GM19035 (cell line): ENCODE data around the gene PCDH9.

ENCODE experiments used
- ATAC-seq: cut with Tn5 transposase; IDR thresholded peaks from one replicate; pipeline ENCODE4 v1.9.1; 2021; ENCODE audit not compliant: unreplicated experiment

PCDH9 gene

GRCh38 chr13:66859078-66859477, 371.1 kb downstream of the PCDH9 start:
- ATAC-seq: no peak

GRCh38 chr13:66858163-66858562, 372.0 kb downstream of the PCDH9 start:
- no peak for ATAC-seq

- ATAC-seq: no peak
Observed at GRCh38 chr13:66855131-66855530, 375.0 kb downstream of the PCDH9 start.

GRCh38 chr13:66853564-66853963, 376.6 kb downstream of the PCDH9 start:
- ATAC-seq: no peak

GRCh38 chr13:66849706-66850105, 380.4 kb downstream of the PCDH9 start:
- no peak for ATAC-seq

- no peak for ATAC-seq
Observed at GRCh38 chr13:66847541-66847940, 382.6 kb downstream of the PCDH9 start.

GRCh38 chr13:66845393-66845792, 384.7 kb downstream of the PCDH9 start:
- ATAC-seq: no peak

GRCh38 chr13:66844933-66845332, 385.2 kb downstream of the PCDH9 start:
- no peak for ATAC-seq

GRCh38 chr13:66842766-66843165, 387.4 kb downstream of the PCDH9 start:
- ATAC-seq: no peak

GRCh38 chr13:66840621-66841020, 389.5 kb downstream of the PCDH9 start:
- no peak for ATAC-seq

- no peak for ATAC-seq
Observed at GRCh38 chr13:66837246-66837645, 392.9 kb downstream of the PCDH9 start.

GRCh38 chr13:66835040-66835628, 395.0 kb downstream of the PCDH9 start:
- no peak for ATAC-seq

GRCh38 chr13:66830940-66831716, 399.0 kb downstream of the PCDH9 start:
- ATAC-seq: no peak

- ATAC-seq: no peak
Observed at GRCh38 chr13:66829803-66830202, 400.3 kb downstream of the PCDH9 start.

- no peak for ATAC-seq
Observed at GRCh38 chr13:66826398-66826797, 403.7 kb downstream of the PCDH9 start.

- no peak for ATAC-seq
Observed at GRCh38 chr13:66821551-66821950, 408.6 kb downstream of the PCDH9 start.

GRCh38 chr13:66811455-66811854, 418.7 kb downstream of the PCDH9 start:
- no peak for ATAC-seq

- ATAC-seq: no peak
Observed at GRCh38 chr13:66809485-66809884, 420.7 kb downstream of the PCDH9 start.

GRCh38 chr13:66807251-66807650, 422.9 kb downstream of the PCDH9 start:
- no peak for ATAC-seq

- no peak for ATAC-seq
Observed at GRCh38 chr13:66805657-66806056, 424.5 kb downstream of the PCDH9 start.

GRCh38 chr13:66803808-66804456, 426.2 kb downstream of the PCDH9 start:
- no peak for ATAC-seq
